NCI-H748 (cell line): ENCODE measurements around the gene CPA3.

Experiments
- DNase-seq: peaks from one replicate; lab custom pipeline; 2025; ENCODE audit not compliant: unreplicated experiment; lab: John Stamatoyannopoulos, UW

Gene CPA3

DNA sequence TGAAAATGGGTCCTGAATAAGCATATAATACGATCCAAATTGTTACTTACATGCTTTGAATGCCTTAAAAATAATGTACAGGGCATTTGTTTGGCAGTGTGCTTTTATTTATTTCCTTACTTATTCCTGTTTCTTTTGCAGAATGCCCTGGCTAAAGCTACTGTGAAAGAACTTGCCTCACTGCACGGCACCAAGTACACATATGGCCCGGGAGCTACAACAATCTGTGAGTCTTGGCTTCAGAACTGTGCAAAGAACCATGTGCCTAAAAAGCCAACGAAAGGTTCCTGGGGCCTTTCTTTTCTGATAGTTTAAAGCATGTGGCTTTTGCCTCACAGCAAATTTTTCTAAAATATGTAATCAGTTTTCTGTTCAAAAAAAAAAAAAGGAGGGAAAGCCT lies 7.8 kb upstream of the CPA3 start:
- DNase-seq: no peak

- DNase-seq: peak; percentile 26
These were observed 3.7 kb upstream of the CPA3 start for GRCh38 chr3:148861277-148861869.

- DNase-seq: no peak
These were observed 1.8 kb upstream of the CPA3 start for GRCh38 chr3:148863297-148863696.

DNA sequence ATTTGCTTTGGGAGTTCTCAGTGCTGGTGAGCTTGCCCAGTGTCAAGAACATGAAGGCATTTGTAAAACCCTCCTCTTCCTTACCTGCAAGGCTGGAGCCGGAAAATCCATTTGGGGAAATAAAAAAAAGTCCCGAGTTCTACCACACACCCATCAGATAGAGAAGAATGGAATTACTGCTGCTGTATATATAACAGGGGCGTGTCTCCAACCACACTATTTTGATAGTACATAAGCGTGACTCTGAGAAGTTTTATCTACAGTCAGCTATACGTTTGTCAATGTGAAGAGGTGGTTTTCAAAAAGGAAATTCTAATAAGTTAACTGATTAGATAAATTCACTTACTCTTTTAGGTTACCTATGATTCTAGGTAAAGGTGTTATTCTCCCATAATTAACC lies 1.3 kb upstream of the CPA3 start:
- DNase-seq: no peak

GRCh38 chr3:148866261-148866660 lies 1.2 kb downstream of the CPA3 start:
- no peak for DNase-seq

- DNase-seq: peak; percentile 90
These were observed 8.3 kb downstream of the CPA3 start for GRCh38 chr3:148873270-148873927.

DNA sequence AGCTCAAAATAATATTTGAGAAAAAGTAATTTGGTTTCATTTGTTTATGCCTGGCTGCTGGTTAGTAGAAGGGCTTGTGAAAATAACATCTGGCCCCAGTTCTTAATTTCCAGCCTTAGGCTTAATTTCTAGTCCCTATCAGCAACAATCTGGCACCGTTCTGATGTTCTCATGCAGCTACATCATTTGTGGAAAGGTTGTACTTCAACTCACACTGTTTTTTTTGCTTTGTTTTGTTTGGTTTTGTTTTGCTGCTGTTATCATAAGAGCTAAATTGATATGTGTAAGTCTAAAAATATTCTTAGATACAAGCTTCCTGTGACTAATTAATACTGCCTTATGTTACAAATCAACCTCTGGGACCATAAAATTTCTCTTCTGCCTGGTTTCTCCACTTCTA lies 8.9 kb downstream of the CPA3 start:
- DNase-seq: peak; percentile 62

- no peak for DNase-seq
These were observed 13.0 kb downstream of the CPA3 start for GRCh38 chr3:148878095-148878494.

DNA sequence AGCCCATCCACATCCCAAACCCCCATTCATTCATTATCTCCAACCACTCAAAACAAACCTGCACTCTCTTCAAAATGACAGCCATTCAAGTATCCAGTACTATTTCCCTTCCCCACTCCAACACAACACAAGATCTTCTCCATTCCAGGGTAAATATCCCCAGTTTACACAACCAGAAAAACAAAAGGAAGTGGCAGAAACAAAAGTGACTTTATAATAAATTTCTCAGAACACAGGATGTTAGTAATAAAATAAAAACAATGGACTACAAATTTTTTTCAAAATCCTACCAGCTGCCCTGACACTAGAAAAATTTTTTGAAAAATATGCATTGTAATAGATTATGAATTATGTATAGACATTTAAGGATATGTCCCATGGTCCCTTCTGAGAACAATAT lies 14.2 kb downstream of the CPA3 start:
- DNase-seq: no peak

GRCh38 chr3:148880681-148881080 lies 15.6 kb downstream of the CPA3 start:
- DNase-seq: no peak

- DNase-seq: no peak
These were observed 16.2 kb downstream of the CPA3 start for GRCh38 chr3:148881286-148881685.

DNA sequence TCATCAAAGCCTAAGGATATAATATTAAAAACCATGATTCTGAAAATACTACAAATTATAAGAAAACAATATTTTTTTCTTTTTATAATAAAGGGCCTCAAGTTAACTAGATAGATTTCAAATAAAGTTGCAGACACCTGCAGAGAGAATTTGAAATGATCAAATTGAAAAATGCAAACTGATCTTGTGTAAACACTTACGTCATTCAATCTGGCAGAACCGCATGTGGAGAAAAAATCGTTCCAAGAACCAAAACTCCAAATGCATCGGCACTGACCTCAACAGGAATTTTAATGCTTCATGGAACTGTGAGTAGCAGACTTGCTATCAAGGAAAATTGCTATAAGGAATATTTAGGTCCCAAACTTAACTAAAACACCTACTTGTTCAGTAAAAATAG lies 17.2 kb downstream of the CPA3 start:
- peak; percentile 47 for DNase-seq

DNA sequence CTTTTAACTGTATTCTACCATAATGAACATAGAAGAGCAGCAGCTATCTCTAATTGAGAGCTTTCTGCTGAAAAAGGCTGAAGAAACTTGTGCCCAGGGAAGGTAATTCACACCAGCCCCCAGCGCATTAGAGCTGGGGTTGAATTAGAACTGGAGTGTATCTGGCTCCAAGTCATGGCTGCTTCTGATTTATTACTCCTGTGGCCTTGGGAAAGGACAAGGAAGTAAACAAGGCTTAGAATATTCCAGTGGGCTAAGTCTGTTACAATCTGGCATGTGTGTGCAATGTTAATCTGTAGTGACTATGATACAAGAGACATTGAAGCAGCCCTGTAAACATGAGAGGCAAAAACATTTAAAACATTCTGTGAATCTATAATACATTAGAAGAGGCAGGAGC lies 18.1 kb downstream of the CPA3 start:
- no peak for DNase-seq

- no peak for DNase-seq
These were observed 19.2 kb downstream of the CPA3 start for GRCh38 chr3:148884261-148884660.

- DNase-seq: no peak
These were observed 24.7 kb downstream of the CPA3 start for GRCh38 chr3:148889828-148890227.

GRCh38 chr3:148896062-148896461 lies 31.0 kb downstream of the CPA3 start:
- no peak for DNase-seq

GRCh38 chr3:148901987-148902791 lies 37.1 kb downstream of the CPA3 start:
- DNase-seq: no peak

DNA sequence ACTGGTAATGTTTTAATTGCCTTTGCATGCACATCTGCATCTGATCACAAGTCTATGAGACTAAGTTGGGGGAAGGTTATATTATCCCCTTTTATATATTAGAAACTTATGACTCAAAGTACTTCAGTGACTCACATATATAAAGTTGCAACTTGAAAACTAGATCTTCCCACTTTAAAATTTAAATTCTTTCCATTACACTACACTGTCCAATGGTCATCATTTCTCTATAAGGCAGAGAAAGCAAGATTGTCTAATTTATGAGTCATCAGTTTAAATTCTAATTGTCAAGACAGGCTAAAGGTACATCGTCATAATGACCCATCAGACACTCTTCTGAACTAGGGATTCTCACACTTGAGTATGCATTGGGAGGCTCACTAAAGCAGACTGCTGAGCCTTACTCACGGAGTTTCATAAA lies 37.9 kb downstream of the CPA3 start:
- DNase-seq: no peak

GRCh38 chr3:148903941-148904340 lies 38.8 kb downstream of the CPA3 start:
- no peak for DNase-seq

DNA sequence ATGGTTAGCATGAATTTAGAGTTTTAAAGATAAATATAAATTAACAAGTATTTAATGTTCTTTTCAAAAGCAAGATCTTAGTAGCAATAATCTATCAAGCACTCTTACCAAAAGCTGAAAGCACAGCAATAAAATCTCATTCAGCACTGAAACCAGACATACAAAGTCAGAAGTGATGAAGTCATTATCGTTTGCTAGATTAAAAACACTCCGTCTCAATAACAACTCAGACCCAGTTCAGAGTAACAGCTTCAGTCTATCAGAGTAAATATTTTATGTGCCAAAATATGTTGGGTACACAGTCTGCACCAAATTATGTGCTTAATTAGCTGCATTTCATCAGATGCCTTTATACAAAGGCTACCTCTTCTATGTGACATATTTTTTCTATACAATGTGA lies 41.6 kb downstream of the CPA3 start:
- no peak for DNase-seq

DNA sequence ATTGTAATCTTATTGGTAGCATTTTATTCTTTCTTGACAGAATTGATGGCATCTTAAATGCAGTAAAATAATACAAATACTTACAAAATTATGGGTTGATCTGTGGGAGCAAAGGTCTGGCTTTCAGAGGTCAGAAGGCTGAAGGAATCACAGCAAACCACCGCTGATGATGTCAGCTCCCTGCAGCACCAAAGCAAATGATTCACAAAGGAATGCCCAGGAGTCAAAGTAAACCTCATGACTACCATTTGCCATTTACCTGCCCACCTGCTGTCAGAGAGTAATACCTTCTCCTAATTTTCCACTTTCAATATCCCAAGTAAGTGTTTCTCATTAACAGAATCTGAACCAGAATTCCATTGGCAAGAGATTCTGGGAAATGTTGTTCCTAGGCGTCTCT lies 46.1 kb downstream of the CPA3 start:
- no peak for DNase-seq

- DNase-seq: no peak
These were observed 46.5 kb downstream of the CPA3 start for GRCh38 chr3:148911592-148911991.
